RWPE2 (cell line): ENCODE data around the gene CDH2.

Experiments
- ATAC-seq: fragments of 200-7000 bp; cut with Tn5 transposase; 3 replicates; pipeline ENCODE4 v1.9.1; 2021; ENCODE audit warnings: low read depth
- DNase-seq: peaks from one replicate; pipeline ENCODE4 v3.0.0-alpha.2; 2020; ENCODE audit warnings: low spot score
- H3K27ac ChIP-seq: fragments of 450-650 bp; 2 replicates; pipeline ENCODE4 v1.5.1; 2017; ENCODE audit warnings: mild to moderate bottlenecking; ENCODE audit not compliant: poor library complexity, severe bottlenecking
- H3K27me3 ChIP-seq: fragments of 250-450 bp; sonication (Bioruptor Pico); 2 replicates; pipeline ENCODE4 v1.5.1; 2021; ENCODE audit warnings: mild to moderate bottlenecking, moderate library complexity; ENCODE audit not compliant: insufficient read depth, poor library complexity, severe bottlenecking
- H3K36me3 ChIP-seq: fragments of 250-450 bp; sonication (Bioruptor Pico); 2 replicates; pipeline ENCODE4 v1.5.1; 2020; ENCODE audit warnings: low read depth, mild to moderate bottlenecking, moderate library complexity
- H3K4me1 ChIP-seq: fragments of 250-450 bp; sonication (Bioruptor Pico); 2 replicates; pipeline ENCODE4 v1.5.1; 2021; ENCODE audit warnings: mild to moderate bottlenecking, moderate library complexity; ENCODE audit not compliant: insufficient read depth, poor library complexity, severe bottlenecking
- H3K4me3 ChIP-seq: fragments of 250-450 bp; sonication (Bioruptor Pico); 2 replicates; pipeline ENCODE4 v1.5.1; 2021; ENCODE audit warnings: mild to moderate bottlenecking, moderate library complexity; ENCODE audit not compliant: severe bottlenecking
- H3K9me3 ChIP-seq: fragments of 250-450 bp; sonication (Bioruptor Pico); 2 replicates; pipeline ENCODE4 v1.5.1; 2021; ENCODE audit warnings: mild to moderate bottlenecking, moderate library complexity; ENCODE audit not compliant: severe bottlenecking
- TF ChIP-seq, protein P1 (sequence below): fragments of 450-650 bp; IDR thresholded peaks from one replicate; pipeline ENCODE4 v1.5.1; 2017; ENCODE audit warnings: mild to moderate bottlenecking, moderate library complexity; ENCODE audit not compliant: poor library complexity, severe bottlenecking

Gene CDH2

GRCh38 chr18:28086670-28087552 is 90.0 kb downstream of the CDH2 start:
- ATAC-seq (peak; percentile 29; the same call in 1 of the 3 replicates), DNase-seq (no peak)
- no peaks in the 10 kb centered on the region for H3K27me3 ChIP-seq
- no peaks in the 10 kb centered on the region for H3K4me1 ChIP-seq
- TF ChIP-seq, protein P1, sequence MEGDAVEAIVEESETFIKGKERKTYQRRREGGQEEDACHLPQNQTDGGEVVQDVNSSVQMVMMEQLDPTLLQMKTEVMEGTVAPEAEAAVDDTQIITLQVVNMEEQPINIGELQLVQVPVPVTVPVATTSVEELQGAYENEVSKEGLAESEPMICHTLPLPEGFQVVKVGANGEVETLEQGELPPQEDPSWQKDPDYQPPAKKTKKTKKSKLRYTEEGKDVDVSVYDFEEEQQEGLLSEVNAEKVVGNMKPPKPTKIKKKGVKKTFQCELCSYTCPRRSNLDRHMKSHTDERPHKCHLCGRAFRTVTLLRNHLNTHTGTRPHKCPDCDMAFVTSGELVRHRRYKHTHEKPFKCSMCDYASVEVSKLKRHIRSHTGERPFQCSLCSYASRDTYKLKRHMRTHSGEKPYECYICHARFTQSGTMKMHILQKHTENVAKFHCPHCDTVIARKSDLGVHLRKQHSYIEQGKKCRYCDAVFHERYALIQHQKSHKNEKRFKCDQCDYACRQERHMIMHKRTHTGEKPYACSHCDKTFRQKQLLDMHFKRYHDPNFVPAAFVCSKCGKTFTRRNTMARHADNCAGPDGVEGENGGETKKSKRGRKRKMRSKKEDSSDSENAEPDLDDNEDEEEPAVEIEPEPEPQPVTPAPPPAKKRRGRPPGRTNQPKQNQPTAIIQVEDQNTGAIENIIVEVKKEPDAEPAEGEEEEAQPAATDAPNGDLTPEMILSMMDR: no peak
- no peak overlapping the region for H3K27ac ChIP-seq
- H3K36me3 ChIP-seq: no peaks in the 10 kb centered on the region
- H3K4me3 ChIP-seq: no peak overlapping the region
- no peaks in the 10 kb centered on the region for H3K9me3 ChIP-seq

GRCh38 chr18:28081516-28081915 is 95.4 kb downstream of the CDH2 start:
- no peaks in the 10 kb centered on the region for H3K27me3 ChIP-seq
- no peak for DNase-seq
- no peaks in the 10 kb centered on the region for H3K36me3 ChIP-seq
- no peaks in the 10 kb centered on the region for H3K4me1 ChIP-seq
- no peak overlapping the region for H3K4me3 ChIP-seq
- no peak for ATAC-seq
- TF ChIP-seq, protein P1: no peak
- H3K9me3 ChIP-seq: no peaks in the 10 kb centered on the region
- no peak overlapping the region for H3K27ac ChIP-seq

DNA sequence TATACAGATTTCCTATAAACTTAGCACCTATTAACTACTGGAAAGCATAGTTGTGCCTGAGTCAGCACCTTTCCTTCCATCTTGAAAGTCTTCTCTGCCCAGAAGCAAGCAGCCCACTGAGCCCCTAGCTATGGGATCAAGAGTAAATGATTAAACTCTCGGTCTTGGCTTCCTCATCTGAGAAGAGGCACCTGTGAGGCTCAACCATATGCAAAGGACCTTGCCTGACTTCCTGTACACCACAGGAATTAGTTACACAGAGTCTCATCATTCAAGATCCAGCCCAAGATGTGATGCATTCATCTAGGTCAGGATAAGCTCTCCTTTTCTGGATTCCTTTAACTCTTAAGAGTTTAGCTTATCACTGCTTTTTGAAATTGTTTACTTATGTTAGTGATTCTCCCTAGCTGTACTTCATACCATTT is 96.0 kb downstream of the CDH2 start:
- Histone ChIP-seq H3K9me3 (no peaks in the 10 kb centered on the region), H3K27ac (no peak overlapping the region), H3K27me3 (no peaks in the 10 kb centered on the region), H3K4me3 (no peak overlapping the region), H3K4me1 (no peaks in the 10 kb centered on the region), H3K36me3 (no peaks in the 10 kb centered on the region)
- no peak for ATAC-seq
- TF ChIP-seq, protein P1: no peak
- no peak for DNase-seq

GRCh38 chr18:28079883-28080282 is 97.0 kb downstream of the CDH2 start:
- H3K4me3 ChIP-seq: no peak overlapping the region
- H3K27me3 ChIP-seq: no peaks in the 10 kb centered on the region
- no peaks in the 10 kb centered on the region for H3K9me3 ChIP-seq
- no peak overlapping the region for H3K27ac ChIP-seq
- TF ChIP-seq, protein P1: no peak
- no peaks in the 10 kb centered on the region for H3K36me3 ChIP-seq
- H3K4me1 ChIP-seq: no peaks in the 10 kb centered on the region
- no peak for ATAC-seq
- no peak for DNase-seq

DNA sequence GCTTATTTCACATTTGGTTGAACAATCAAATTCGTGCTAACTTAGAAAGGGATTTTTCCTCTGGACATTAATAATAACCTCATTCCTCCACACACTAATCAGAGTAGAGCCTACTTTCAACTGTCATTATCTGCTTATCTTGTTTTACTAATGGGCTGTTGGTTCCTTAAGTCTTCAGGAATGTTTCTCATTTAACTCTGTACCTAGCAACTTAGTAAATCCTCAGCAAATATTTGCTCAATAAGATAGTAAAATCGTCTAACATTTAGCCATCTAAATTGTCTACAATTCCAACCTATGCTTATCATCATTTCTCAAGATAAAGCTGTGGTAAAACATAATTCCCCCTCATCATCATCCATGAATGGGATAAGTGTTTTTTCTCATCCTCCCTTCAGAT is 98.1 kb downstream of the CDH2 start:
- no peaks in the 10 kb centered on the region for H3K27me3 ChIP-seq
- TF ChIP-seq, protein P1: no peak
- no peak overlapping the region for H3K27ac ChIP-seq
- no peaks in the 10 kb centered on the region for H3K4me1 ChIP-seq
- DNase-seq (no peak), ATAC-seq (no peak)
- H3K9me3 ChIP-seq: no peaks in the 10 kb centered on the region
- H3K4me3 ChIP-seq: no peak overlapping the region
- no peaks in the 10 kb centered on the region for H3K36me3 ChIP-seq
